SK-N-SH treated with all-trans-retinoic acid at 6 μM for 48 hours (cell line): ENCODE measurements around the gene EPHA4.

Experiments
- ATAC-seq: fragments of 200-7000 bp; cut with Tn5 transposase; 3 replicates; pipeline ENCODE4 v1.9.1; 2020; ENCODE audit warnings: mild to moderate bottlenecking, moderate library complexity
- ARNTL ChIP-seq: fragments of 450-650 bp; formaldehyde crosslinking; IDR thresholded peaks from 2 replicates; pipeline ENCODE4 v1.5.0; 2020; ENCODE audit warnings: low read depth, mild to moderate bottlenecking, moderate library complexity, borderline replicate concordance
- CSDC2 ChIP-seq: fragments of 250-450 bp; sonication (Bioruptor Pico); IDR thresholded peaks from 2 replicates; pipeline ENCODE4 v1.5.0; 2020; ENCODE audit warnings: mild to moderate bottlenecking, moderate library complexity
- CSRNP3 ChIP-seq: fragments of 250-450 bp; sonication (Bioruptor Pico); IDR thresholded peaks from 2 replicates; pipeline ENCODE4 v1.5.1; 2021; ENCODE audit warnings: mild to moderate bottlenecking, moderate library complexity
- GLIS3 ChIP-seq: fragments of 250-450 bp; sonication (Bioruptor Pico); IDR thresholded peaks from 2 replicates; pipeline ENCODE4 v1.5.0; 2020; ENCODE audit warnings: mild to moderate bottlenecking, moderate library complexity
- ISL1 ChIP-seq: fragments of 250-450 bp; sonication (Bioruptor Pico); IDR thresholded peaks from 2 replicates; pipeline ENCODE4 v2.1.2; 2022; ENCODE audit warnings: mild to moderate bottlenecking, moderate library complexity
- POU6F1 ChIP-seq: fragments of 250-450 bp; sonication (Bioruptor Pico); IDR thresholded peaks from 2 replicates; pipeline ENCODE4 v1.8.0; 2021; ENCODE audit warnings: low read depth, mild to moderate bottlenecking, moderate library complexity, borderline replicate concordance
- PPARA ChIP-seq: fragments of 250-450 bp; sonication (Bioruptor Pico); IDR thresholded peaks from 2 replicates; pipeline ENCODE4 v1.5.0; 2020; ENCODE audit warnings: mild to moderate bottlenecking, borderline replicate concordance
- SNAI2 ChIP-seq: fragments of 250-450 bp; sonication (Bioruptor Pico); IDR thresholded peaks from 2 replicates; pipeline ENCODE4 v1.5.0; 2020; ENCODE audit warnings: mild to moderate bottlenecking, moderate library complexity
- TCF4 ChIP-seq: fragments of 250-450 bp; sonication (Bioruptor Pico); IDR thresholded peaks from 2 replicates; pipeline ENCODE4 v1.8.0; 2021; ENCODE audit warnings: mild to moderate bottlenecking, moderate library complexity, borderline replicate concordance
- TOX ChIP-seq: fragments of 250-450 bp; sonication (Bioruptor Pico); IDR thresholded peaks from 2 replicates; pipeline ENCODE4 v1.8.0; 2021; ENCODE audit warnings: mild to moderate bottlenecking, moderate library complexity, borderline replicate concordance
- TSHZ2 ChIP-seq: fragments of 250-450 bp; sonication (Bioruptor Pico); IDR thresholded peaks from 2 replicates; pipeline ENCODE4 v1.5.0; 2020; ENCODE audit warnings: mild to moderate bottlenecking, moderate library complexity
- ZFP30 ChIP-seq: fragments of 450-650 bp; formaldehyde crosslinking; IDR thresholded peaks from 2 replicates; pipeline ENCODE4 v1.5.0; 2022; ENCODE audit warnings: mild to moderate bottlenecking, moderate library complexity
- ZNF70 ChIP-seq: fragments of 450-650 bp; formaldehyde crosslinking; IDR thresholded peaks from 2 replicates; pipeline ENCODE4 v1.5.0; 2020; ENCODE audit warnings: mild to moderate bottlenecking, moderate library complexity
- ZNF8 ChIP-seq: fragments of 450-650 bp; formaldehyde crosslinking; IDR thresholded peaks from 2 replicates; pipeline ENCODE4 v1.5.0; 2020; ENCODE audit warnings: mild to moderate bottlenecking, moderate library complexity
- TF ChIP-seq, protein P1 (sequence below): fragments of 250-450 bp; sonication (Bioruptor Pico); IDR thresholded peaks from 2 replicates; pipeline ENCODE4 v1.8.0; 2020; ENCODE audit warnings: mild to moderate bottlenecking, moderate library complexity, borderline replicate concordance
- TF ChIP-seq, protein P2 (sequence below): fragments of 250-450 bp; sonication (Bioruptor Pico); IDR thresholded peaks from 2 replicates; pipeline ENCODE4 v1.5.1; 2020; ENCODE audit warnings: low read depth, mild to moderate bottlenecking, moderate library complexity

The EPHA4 gene

GRCh38 chr2:221425891-221426290, 146.2 kb downstream of the EPHA4 start (continued):
- TF ChIP-seq, protein P1, sequence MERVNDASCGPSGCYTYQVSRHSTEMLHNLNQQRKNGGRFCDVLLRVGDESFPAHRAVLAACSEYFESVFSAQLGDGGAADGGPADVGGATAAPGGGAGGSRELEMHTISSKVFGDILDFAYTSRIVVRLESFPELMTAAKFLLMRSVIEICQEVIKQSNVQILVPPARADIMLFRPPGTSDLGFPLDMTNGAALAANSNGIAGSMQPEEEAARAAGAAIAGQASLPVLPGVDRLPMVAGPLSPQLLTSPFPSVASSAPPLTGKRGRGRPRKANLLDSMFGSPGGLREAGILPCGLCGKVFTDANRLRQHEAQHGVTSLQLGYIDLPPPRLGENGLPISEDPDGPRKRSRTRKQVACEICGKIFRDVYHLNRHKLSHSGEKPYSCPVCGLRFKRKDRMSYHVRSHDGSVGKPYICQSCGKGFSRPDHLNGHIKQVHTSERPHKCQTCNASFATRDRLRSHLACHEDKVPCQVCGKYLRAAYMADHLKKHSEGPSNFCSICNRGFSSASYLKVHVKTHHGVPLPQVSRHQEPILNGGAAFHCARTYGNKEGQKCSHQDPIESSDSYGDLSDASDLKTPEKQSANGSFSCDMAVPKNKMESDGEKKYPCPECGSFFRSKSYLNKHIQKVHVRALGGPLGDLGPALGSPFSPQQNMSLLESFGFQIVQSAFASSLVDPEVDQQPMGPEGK (CRISPR knock-in tag) = no peak
- no peak for TF ChIP-seq ZNF8 (CRISPR knock-in tag)
- no peak for TF ChIP-seq ARNTL (CRISPR knock-in tag)

DNA sequence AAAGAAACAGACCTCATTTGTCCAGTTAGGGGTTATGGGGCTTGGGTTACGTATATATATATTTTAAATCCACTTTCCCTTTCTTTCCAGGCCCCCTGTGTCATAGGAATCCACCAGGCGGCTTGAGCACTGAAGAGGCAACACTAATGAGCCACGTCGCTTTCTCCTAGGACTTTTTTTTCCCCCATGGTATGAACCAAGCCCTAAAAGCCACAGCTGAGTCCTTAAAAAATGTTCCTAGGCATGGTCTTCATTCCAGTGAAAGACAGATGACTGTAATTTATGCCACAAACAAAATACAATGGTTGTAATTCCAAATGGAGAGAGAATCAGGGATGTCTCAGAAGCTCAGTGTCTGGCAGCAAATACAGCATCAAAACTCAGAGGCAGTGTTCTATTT, 146.8 kb downstream of the EPHA4 start:
- no peak for ATAC-seq
- TF ChIP-seq, protein P1 (CRISPR knock-in tag) = no peak
- TF ChIP-seq PPARA (CRISPR knock-in tag) = no peak
- no peak for TF ChIP-seq ZFP30 (CRISPR knock-in tag)
- no peak for TF ChIP-seq GLIS3 (CRISPR knock-in tag)
- TF ChIP-seq, protein P2, sequence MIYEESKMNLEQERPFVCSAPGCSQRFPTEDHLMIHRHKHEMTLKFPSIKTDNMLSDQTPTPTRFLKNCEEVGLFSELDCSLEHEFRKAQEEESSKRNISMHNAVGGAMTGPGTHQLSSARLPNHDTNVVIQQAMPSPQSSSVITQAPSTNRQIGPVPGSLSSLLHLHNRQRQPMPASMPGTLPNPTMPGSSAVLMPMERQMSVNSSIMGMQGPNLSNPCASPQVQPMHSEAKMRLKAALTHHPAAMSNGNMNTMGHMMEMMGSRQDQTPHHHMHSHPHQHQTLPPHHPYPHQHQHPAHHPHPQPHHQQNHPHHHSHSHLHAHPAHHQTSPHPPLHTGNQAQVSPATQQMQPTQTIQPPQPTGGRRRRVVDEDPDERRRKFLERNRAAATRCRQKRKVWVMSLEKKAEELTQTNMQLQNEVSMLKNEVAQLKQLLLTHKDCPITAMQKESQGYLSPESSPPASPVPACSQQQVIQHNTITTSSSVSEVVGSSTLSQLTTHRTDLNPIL (CRISPR knock-in tag) = no peak
- no peak for TF ChIP-seq ZNF8 (CRISPR knock-in tag)
- no peak for TF ChIP-seq SNAI2 (CRISPR knock-in tag)
- TF ChIP-seq, all 23 proteins: peak for 0

- TF ChIP-seq TCF4 (CRISPR knock-in tag) = no peak
- TF ChIP-seq CSDC2 (CRISPR knock-in tag) = no peak
- TF ChIP-seq TSHZ2 (CRISPR knock-in tag) = no peak
- TF ChIP-seq POU6F1 = no peak
- TF ChIP-seq TOX (CRISPR knock-in tag) = no peak
- TF ChIP-seq ZNF70 (CRISPR knock-in tag) = no peak
- TF ChIP-seq, protein P1 (CRISPR knock-in tag) = no peak
- TF ChIP-seq ARNTL (CRISPR knock-in tag) = no peak
- no peak for TF ChIP-seq CSRNP3 (CRISPR knock-in tag)
- no peak for TF ChIP-seq SNAI2 (CRISPR knock-in tag)
- TF ChIP-seq ISL1 (CRISPR knock-in tag) = no peak
- no peak for ATAC-seq
Observed at GRCh38 chr2:221423210-221423804, 148.8 kb downstream of the EPHA4 start.
